ENCODE data around the gene TIMM17A.

Gene TIMM17A

DNA sequence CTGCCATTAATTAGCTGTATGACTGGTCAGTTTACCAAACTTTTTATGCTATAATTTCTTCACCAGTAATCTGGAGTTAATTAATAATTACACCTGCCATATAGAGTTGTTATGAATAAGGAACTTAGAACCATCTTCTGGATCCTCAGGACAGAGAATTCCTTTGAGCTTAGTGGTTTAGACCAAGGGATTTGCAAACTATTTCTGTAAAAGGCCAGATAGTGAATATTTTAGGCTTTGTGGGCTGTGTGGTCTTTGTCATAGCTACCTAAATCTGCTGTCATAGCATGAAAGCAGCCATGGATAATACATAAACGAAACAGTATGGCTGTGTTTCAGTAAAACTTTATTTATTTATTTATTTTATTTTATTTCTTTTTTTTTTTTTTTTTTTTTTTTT, 9.0 kb downstream of the TIMM17A start:
- no peak overlapping the region for H3K4me3 ChIP-seq
- DNase-seq (ENCODE audit: low spot score): no peak
- no peak for TF ChIP-seq CTCF (IDR thresholded peaks at IDR 0.05)
- H3K27ac ChIP-seq: no peak overlapping the region

GRCh38 chr1:201966171-201966570, 10.9 kb downstream of the TIMM17A start:
- Histone ChIP-seq H3K4me3 (no peak overlapping the region), H3K27ac (no peak overlapping the region)
- TF ChIP-seq CTCF (IDR thresholded peaks at IDR 0.05): no peak
- no peak for DNase-seq (ENCODE audit: low spot score)

- TF ChIP-seq CTCF (IDR thresholded peaks at IDR 0.05): no peak
- no peak overlapping the region for H3K4me3 ChIP-seq
- no peak overlapping the region for H3K27ac ChIP-seq
- no peak for DNase-seq (ENCODE audit: low spot score)
These were observed 13.1 kb downstream of the TIMM17A start for GRCh38 chr1:201968202-201968925.

DNA sequence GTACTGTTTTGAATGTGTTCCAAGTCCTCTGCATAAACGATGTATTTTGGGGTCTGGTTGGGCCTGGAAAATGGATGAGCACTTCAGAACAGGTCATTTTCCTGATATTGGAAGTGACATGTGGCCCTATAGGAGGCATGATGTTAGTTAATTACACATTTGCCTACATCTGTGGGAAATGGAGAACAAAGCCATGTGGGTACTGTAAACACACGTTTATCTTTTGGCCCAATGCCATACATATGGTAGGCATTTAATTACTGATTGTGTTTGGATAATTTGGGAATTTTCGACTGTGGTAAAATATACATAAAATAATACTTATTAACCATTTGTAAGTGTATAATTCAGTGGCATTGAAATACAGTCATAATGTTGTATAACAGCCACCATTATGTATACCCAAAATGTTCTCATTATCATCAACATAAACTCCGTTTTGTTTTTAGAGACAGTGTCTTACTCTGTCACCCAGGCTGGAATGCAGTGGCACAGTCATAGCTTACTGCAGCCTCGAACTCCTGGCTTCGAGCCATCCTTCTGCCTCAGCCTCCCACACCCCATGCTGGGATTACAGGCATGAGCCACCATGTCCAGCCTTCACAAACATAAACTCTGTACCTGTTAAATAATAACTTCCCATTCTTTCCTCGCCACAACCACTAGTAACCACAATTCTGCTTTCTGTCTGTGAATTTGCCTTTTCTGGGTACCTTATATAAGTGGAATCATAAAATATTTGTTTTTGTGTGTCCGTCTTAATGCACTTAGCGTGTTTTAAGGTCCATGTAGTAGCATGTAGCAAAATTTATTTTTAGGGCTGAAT, 15.2 kb downstream of the TIMM17A start:
- no peak for DNase-seq (ENCODE audit: low spot score)
- no peak overlapping the region for H3K4me3 ChIP-seq
- H3K27ac ChIP-seq: peak overlapping the region in 1 of 2 donors; percentile 27
- TF ChIP-seq CTCF (IDR thresholded peaks at IDR 0.05): no peak

GRCh38 chr1:201982082-201982622, 26.8 kb downstream of the TIMM17A start:
- peak overlapping the region in 1 of 2 donors; percentile 96 for H3K27ac ChIP-seq
- peak; percentile 88 for DNase-seq (ENCODE audit: low spot score)
- no peak for TF ChIP-seq CTCF (IDR thresholded peaks at IDR 0.05)
- peak overlapping the region; percentile 97 for H3K4me3 ChIP-seq

- peak within 1 kb of the TSS; percentile 64 to 96 for H3K27ac ChIP-seq
- no peak for TF ChIP-seq CTCF (IDR thresholded peaks at IDR 0.05)
- H3K4me3 ChIP-seq: peak within 1 kb of the TSS; percentile 97
- peak; percentile 83 for DNase-seq (ENCODE audit: low spot score)
These were observed 27.5 kb downstream of the TIMM17A start, which contains the start of gene RNPEP for GRCh38 chr1:201982623-201983379. RNPEP (plus strand) TSS chr1:201982648; CDS start chr1:201982667, 19 bp downstream.
